HG03565 (cell line): Measurements from ENCODE around the gene PRR33.
A peak's percentile ranks its signal among the peaks of the same experiment; 100 is the strongest.

ENCODE experiments used
- ATAC-seq: cut with Tn5 transposase; IDR thresholded peaks from one replicate; pipeline ENCODE4 v1.9.1; 2021; ENCODE audit warnings: mild to moderate bottlenecking, moderate library complexity; ENCODE audit not compliant: unreplicated experiment

The PRR33 gene

GRCh38 chr11:1866776-1867175 is 24.9 kb downstream of the PRR33 start:
- no peak for ATAC-seq

- no peak for ATAC-seq
These were observed 25.5 kb downstream of the PRR33 start for GRCh38 chr11:1866226-1866625.

GRCh38 chr11:1864831-1865665 is 26.6 kb downstream of the PRR33 start:
- no peak for ATAC-seq

GRCh38 chr11:1864231-1864630 is 27.5 kb downstream of the PRR33 start:
- no peak for ATAC-seq

GRCh38 chr11:1863352-1864216 is 28.1 kb downstream of the PRR33 start:
- no peak for ATAC-seq

- no peak for ATAC-seq
These were observed 28.9 kb downstream of the PRR33 start for GRCh38 chr11:1862588-1863351.

GRCh38 chr11:1861435-1862411 is 30.0 kb downstream of the PRR33 start:
- no peak for ATAC-seq

- ATAC-seq, result no peak
These were observed 31.6 kb downstream of the PRR33 start for GRCh38 chr11:1860108-1860507.

GRCh38 chr11:1859004-1859403 is 32.7 kb downstream of the PRR33 start:
- no peak for ATAC-seq

- ATAC-seq, result no peak
These were observed 33.1 kb downstream of the PRR33 start for GRCh38 chr11:1858576-1858975.

- ATAC-seq, result no peak
These were observed 33.5 kb downstream of the PRR33 start for GRCh38 chr11:1858154-1858553.

- ATAC-seq, result no peak
These were observed 34.6 kb downstream of the PRR33 start for GRCh38 chr11:1857064-1857463.

GRCh38 chr11:1856306-1857005 is 35.2 kb downstream of the PRR33 start:
- no peak for ATAC-seq

GRCh38 chr11:1855886-1856265 is 35.8 kb downstream of the PRR33 start:
- ATAC-seq, result no peak

GRCh38 chr11:1854949-1855885 is 36.5 kb downstream of the PRR33 start:
- peak; percentile 28 for ATAC-seq

- ATAC-seq, result no peak
These were observed 37.4 kb downstream of the PRR33 start for GRCh38 chr11:1854132-1854948.

GRCh38 chr11:1853376-1854131 is 38.1 kb downstream of the PRR33 start:
- no peak for ATAC-seq
